Suppressor macrophage treated with lipopolysaccharide for 4 hours (primary cell): Measurements from ENCODE around the gene DLAT.
"Not testable (repeated sequence)": the region's sequence is repeated elsewhere in the genome, so short reads cannot be mapped to it uniquely, and the experiment has no call there.

Source experiments
- DNase-seq: peaks from one replicate; pipeline ENCODE4 v3.0.0-alpha.2; 2020

DLAT gene

GRCh38 chr11:112051768-112052167, 26.6 kb downstream of the DLAT start:
- DNase-seq = peak; percentile 46

GRCh38 chr11:112057170-112057569, 32.0 kb downstream of the DLAT start:
- DNase-seq = no peak

GRCh38 chr11:112058103-112058502, 32.9 kb downstream of the DLAT start:
- no peak for DNase-seq

- no peak for DNase-seq
Observed at GRCh38 chr11:112062923-112063322, 37.7 kb downstream of the DLAT start.

- DNase-seq = peak; percentile 91
Observed at GRCh38 chr11:112073941-112074811, 49.0 kb downstream of the DLAT start, which contains the start of the genes NKAPD1 and PIH1D2. Gene NKAPD1, plus strand, starts transcription at chr11:112074299. Its CDS starts 1,276 bp downstream, at chr11:112075575. Gene PIH1D2, minus strand, starts transcription at chr11:112074017. Its CDS starts 843 bp downstream, at chr11:112073174.

GRCh38 chr11:112082729-112083128, 57.5 kb downstream of the DLAT start:
- DNase-seq = peak; percentile 80

- DNase-seq = peak; percentile 67
Observed at GRCh38 chr11:112085822-112086421, 60.7 kb downstream of the DLAT start.

- peak; percentile 99 for DNase-seq
Observed at GRCh38 chr11:112086422-112087191, 61.4 kb downstream of the DLAT start, which contains the start of the genes SDHD and TIMM8B. Gene SDHD, plus strand, starts transcription at chr11:112086873. Its CDS starts 35 bp downstream, at chr11:112086908. Gene TIMM8B, minus strand, starts transcription at chr11:112086756. Its CDS starts 33 bp downstream, at chr11:112086723.

- DNase-seq = no peak
Observed at GRCh38 chr11:112087212-112087611, 62.0 kb downstream of the DLAT start.

- DNase-seq = not testable (repeated sequence)
Observed at GRCh38 chr11:112095302-112095701, 70.1 kb downstream of the DLAT start.

- no peak for DNase-seq
Observed at GRCh38 chr11:112096194-112096593, 71.0 kb downstream of the DLAT start.

GRCh38 chr11:112097734-112098528, 72.7 kb downstream of the DLAT start:
- no peak for DNase-seq

GRCh38 chr11:112100462-112100861, 75.3 kb downstream of the DLAT start:
- DNase-seq = no peak

- DNase-seq = peak; percentile 84
Observed at GRCh38 chr11:112103446-112103845, 78.2 kb downstream of the DLAT start.

GRCh38 chr11:112106070-112106469, 80.9 kb downstream of the DLAT start:
- DNase-seq = no peak
